H1 (cell line): ENCODE results near the gene GLOD4.
"Not testable (repeated sequence)": the region's sequence is repeated elsewhere in the genome, so short reads cannot be mapped to it uniquely, and the experiment has no call there.

Source experiments
- CTCF ChIP-seq, 3 experiments: IDR thresholded peaks; 1 replicate in 2 of 3; 2 replicates in 1 of 3; pipeline versions ENCODE4 v1.5.1 to v1.6.1; 2011; ENCODE audit warnings: low read length in 3 of 3, mild to moderate bottlenecking in 3 of 3, inconsistent platforms in 2 of 3, low read depth in 1 of 3, moderate library complexity in 1 of 3; ENCODE audit not compliant: insufficient read depth in 1 of 3; ENCODE audit errors: control extremely low read depth in 1 of 3
- EGR1 ChIP-seq: IDR thresholded peaks from 2 replicates; pipeline ENCODE4 v1.6.1; 2011; ENCODE audit warnings: low read depth, low read length, borderline replicate concordance
- POLR2A ChIP-seq, 2 experiments: IDR thresholded peaks; 1 replicate in 1 of 2; 2 replicates in 1 of 2; pipeline ENCODE4 v1.6.1; 2011; ENCODE audit warnings: low read depth in 2 of 2, low read length in 2 of 2, mild to moderate bottlenecking in 2 of 2; ENCODE audit errors: control extremely low read depth in 1 of 2
- RAD21 ChIP-seq, 2 experiments: IDR thresholded peaks in 1 of 2; conservative IDR thresholded peaks in 1 of 2; 2 replicates each; pipeline ENCODE4 v1.6.1; 2011; ENCODE audit warnings: low read depth in 2 of 2, low read length in 2 of 2, improper control_type of control experiment in 1 of 2, inconsistent platforms in 1 of 2, mild to moderate bottlenecking in 1 of 2, moderate library complexity in 1 of 2

GRCh38 chr17:829614-830013 is 47.5 kb upstream of the GLOD4 start:
- TF ChIP-seq RAD21 (IDR thresholded peaks at IDR 0.05 in 1 of 2, conservative IDR thresholded peaks at IDR 0.05 in 1 of 2; ENCODE audit: low read depth in 2 of 2, low read length in 2 of 2); EGR1; CTCF (IDR thresholded peaks at IDR 0.05; ENCODE audit: control extremely low read depth in 1 of 3, insufficient read depth in 1 of 3, low read depth in 1 of 3, low read length in 3 of 3); POLR2A (IDR thresholded peaks at IDR 0.05; ENCODE audit: control extremely low read depth in 1 of 2, low read depth in 2 of 2, low read length in 2 of 2): not testable (repeated sequence)
